ENCODE data around the gene ANKS1B. TPM values are rescaled to one million over a fixed set of nuclear protein-coding genes. Genes with fewer than 3 reads are reported as not detected.

ANKS1B gene
- total RNA-seq, 4 donors from 2014 or later: 16.6 to 62.6 (median 40.2) TPM

GRCh38 chr12:99911081-99911480 is 73.7 kb downstream of the ANKS1B start:
- DNase-seq: peak; percentile 25 to 32
- H3K9me3 ChIP-seq: no peaks in the 10 kb centered on the region
- peak overlapping the region; percentile 50 to 73 for H3K27ac ChIP-seq
- peak overlapping the region; percentile 2 to 3 for H3K4me3 ChIP-seq
- H3K36me3 ChIP-seq: no peaks in the 10 kb centered on the region
- intact Hi-C loops (cut with DNase I; ENCODE audit: low total_unique reads): no loop called here
- no peaks in the 10 kb centered on the region for H3K4me1 ChIP-seq
- no peaks in the 10 kb centered on the region for H3K27me3 ChIP-seq
- TF ChIP-seq CTCF (IDR thresholded peaks at IDR 0.05) (no peak), POLR2A (IDR thresholded peaks at IDR 0.05) (no peak)

GRCh38 chr12:99910342-99910741 is 74.4 kb downstream of the ANKS1B start:
- H3K27me3 ChIP-seq: no peaks in the 10 kb centered on the region
- no peaks in the 10 kb centered on the region for H3K36me3 ChIP-seq
- no peaks in the 10 kb centered on the region for H3K4me1 ChIP-seq
- intact Hi-C loops (cut with DNase I; ENCODE audit: low total_unique reads): no loop called here
- peak overlapping the region; percentile 34 to 73 for H3K27ac ChIP-seq
- TF ChIP-seq CTCF (IDR thresholded peaks at IDR 0.05) (no peak), POLR2A (IDR thresholded peaks at IDR 0.05) (no peak)
- no peak overlapping the region for H3K4me3 ChIP-seq
- DNase-seq: no peak
- H3K9me3 ChIP-seq: no peaks in the 10 kb centered on the region

- H3K27ac ChIP-seq: no peak overlapping the region
- intact Hi-C loops (cut with DNase I; ENCODE audit: low total_unique reads): no loop called here
- no peak for DNase-seq
- no peaks in the 10 kb centered on the region for H3K36me3 ChIP-seq
- TF ChIP-seq POLR2A (IDR thresholded peaks at IDR 0.05) (no peak), CTCF (IDR thresholded peaks at IDR 0.05) (no peak)
- H3K4me3 ChIP-seq: no peak overlapping the region
- no peaks in the 10 kb centered on the region for H3K9me3 ChIP-seq
- no peaks in the 10 kb centered on the region for H3K4me1 ChIP-seq
- H3K27me3 ChIP-seq: no peaks in the 10 kb centered on the region
Measured at GRCh38 chr12:99906786-99907579, 77.8 kb downstream of the ANKS1B start.

- intact Hi-C loops (cut with DNase I; ENCODE audit: low total_unique reads): no loop called here
- Histone ChIP-seq H3K4me3 (no peak overlapping the region), H3K27me3 (no peaks in the 10 kb centered on the region), H3K27ac (no peak overlapping the region), H3K4me1 (no peaks in the 10 kb centered on the region), H3K9me3 (no peaks in the 10 kb centered on the region), H3K36me3 (no peaks in the 10 kb centered on the region)
- DNase-seq: no peak
- TF ChIP-seq CTCF (IDR thresholded peaks at IDR 0.05): no peak
- no peak for TF ChIP-seq POLR2A (IDR thresholded peaks at IDR 0.05)
Measured at GRCh38 chr12:99901181-99901580, 83.6 kb downstream of the ANKS1B start.

GRCh38 chr12:99898645-99899044 is 86.1 kb downstream of the ANKS1B start:
- DNase-seq: no peak
- Histone ChIP-seq H3K36me3 (no peaks in the 10 kb centered on the region), H3K9me3 (no peaks in the 10 kb centered on the region), H3K4me3 (no peak overlapping the region), H3K27me3 (no peaks in the 10 kb centered on the region), H3K4me1 (no peaks in the 10 kb centered on the region), H3K27ac (no peak overlapping the region)
- TF ChIP-seq CTCF (IDR thresholded peaks at IDR 0.05): no peak
- no peak for TF ChIP-seq POLR2A (IDR thresholded peaks at IDR 0.05)
- intact Hi-C loops (cut with DNase I; ENCODE audit: low total_unique reads): no loop called here
